HepG2 (cell line): Measurements from ENCODE around the gene RASL12. TPM values are rescaled to one million over a fixed set of nuclear protein-coding genes. Genes with fewer than 3 reads are reported as not detected.
"Not testable (repeated sequence)": the region's sequence is repeated elsewhere in the genome, so short reads cannot be mapped to it uniquely, and the experiment has no call there.

Source experiments
- ARID5B ChIP-seq: IDR thresholded peaks from 2 replicates; pipeline ENCODE4 v1.4.0; 2020; ENCODE audit warnings: mild to moderate bottlenecking, missing genetic modification reagents
- FOXP1 ChIP-seq, 2 experiments: fragments of 450-650 bp in 1 of 2; IDR thresholded peaks; 2 replicates each; pipeline ENCODE4 v1.6.1; 2017 to 2018; ENCODE audit warnings: antibody characterized with exemption in 1 of 2
- HOMEZ ChIP-seq: IDR thresholded peaks from 2 replicates; pipeline ENCODE4 v1.6.1; 2016; ENCODE audit warnings: low read depth
- RXRB ChIP-seq: IDR thresholded peaks from 2 replicates; pipeline ENCODE4 v1.6.1; 2016; ENCODE audit warnings: borderline replicate concordance, missing genetic modification reagents, missing compliant biosample characterization
- SALL1 ChIP-seq: sonication (generic); formaldehyde crosslinking; IDR thresholded peaks from 2 replicates; pipeline ENCODE4 v1.8.0; 2022; ENCODE audit warnings: mild to moderate bottlenecking, missing genetic modification reagents
- ZNF24 ChIP-seq: fragments of 450-650 bp; IDR thresholded peaks from 2 replicates; pipeline ENCODE4 v1.6.1; 2017; ENCODE audit warnings: antibody characterized with exemption, mild to moderate bottlenecking
- ZNF414 ChIP-seq: sonication (generic); formaldehyde crosslinking; IDR thresholded peaks from 2 replicates; pipeline ENCODE4 v1.5.0; 2020; ENCODE audit warnings: missing genetic modification reagents
- polyA plus RNA-seq, 8 experiments: library from polyadenylated mRNA; depleted of rRNA in 3 of 8; stranded (reverse) in 7 of 8; unstranded in 1 of 8; fragments of >200 nt; fragmentation: Illumina TruSeq in 4 of 8; extraction: Trizol in 4 of 8; gene quantifications; 2 replicates each; pipeline versions ENCODE4 v1.2.1 to v1.2.3, GENCODE V29; 2011 to 2016; ENCODE audit warnings: low read depth in 4 of 8, missing spikeins in 1 of 8, mixed read lengths in 1 of 8; ENCODE audit not compliant: insufficient read depth in 1 of 8
- total RNA-seq, 5 experiments: library from RNA; depleted of rRNA; stranded (reverse); fragments of >200 nt; fragmentation: Illumina TruSeq; extraction: Trizol; gene quantifications; 2 replicates each; pipeline ENCODE4 v1.2.3, GENCODE V29; 2016; ENCODE audit warnings: low read depth in 1 of 5
- TF ChIP-seq, protein P1 (sequence below): fragments of 450-650 bp; IDR thresholded peaks from 2 replicates; pipeline ENCODE4 v1.6.1; 2016

RASL12 gene
- total and polyA plus RNA-seq, 2 of the 13 experiments (the other 11 are each of a cell fraction or from before 2014, with no cell fraction given) = 0.16 to 0.55 TPM

DNA sequence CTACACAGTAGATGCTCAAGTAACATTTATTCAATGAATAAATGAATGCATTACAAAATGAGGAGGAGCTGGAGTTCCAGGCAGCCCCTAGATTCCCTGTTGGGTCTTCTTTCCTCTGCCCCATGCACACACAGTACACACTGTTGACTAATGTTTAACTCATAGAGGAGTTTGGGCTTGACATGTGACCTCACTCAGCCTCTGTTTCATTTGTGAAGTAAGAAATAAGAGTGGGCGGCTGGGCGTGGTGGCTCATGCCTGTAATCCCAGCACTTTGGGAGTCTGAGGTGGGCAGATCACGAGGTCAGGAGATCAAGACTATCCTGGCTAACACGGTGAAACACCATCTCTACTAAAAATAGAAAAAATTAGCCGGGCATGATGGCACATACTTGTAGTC lies 23.6 kb downstream of the RASL12 start (continued):
- TF ChIP-seq FOXP1 (IDR thresholded peaks at IDR 0.05) = not testable (repeated sequence)
- TF ChIP-seq FOXP1 (CRISPR knock-in tag; IDR thresholded peaks at IDR 0.05) = peak; percentile 65
- TF ChIP-seq ZNF24 = peak; percentile 84; the same call in 1 of the 2 replicates
- TF ChIP-seq RXRB (CRISPR knock-in tag) = peak; percentile 44; the same call in 1 of the 2 replicates
- TF ChIP-seq ZNF414 (CRISPR knock-in tag) = 0 out of 2 replicates have a peak, but pooled peaks have one; percentile 27
- TF ChIP-seq, protein P1, sequence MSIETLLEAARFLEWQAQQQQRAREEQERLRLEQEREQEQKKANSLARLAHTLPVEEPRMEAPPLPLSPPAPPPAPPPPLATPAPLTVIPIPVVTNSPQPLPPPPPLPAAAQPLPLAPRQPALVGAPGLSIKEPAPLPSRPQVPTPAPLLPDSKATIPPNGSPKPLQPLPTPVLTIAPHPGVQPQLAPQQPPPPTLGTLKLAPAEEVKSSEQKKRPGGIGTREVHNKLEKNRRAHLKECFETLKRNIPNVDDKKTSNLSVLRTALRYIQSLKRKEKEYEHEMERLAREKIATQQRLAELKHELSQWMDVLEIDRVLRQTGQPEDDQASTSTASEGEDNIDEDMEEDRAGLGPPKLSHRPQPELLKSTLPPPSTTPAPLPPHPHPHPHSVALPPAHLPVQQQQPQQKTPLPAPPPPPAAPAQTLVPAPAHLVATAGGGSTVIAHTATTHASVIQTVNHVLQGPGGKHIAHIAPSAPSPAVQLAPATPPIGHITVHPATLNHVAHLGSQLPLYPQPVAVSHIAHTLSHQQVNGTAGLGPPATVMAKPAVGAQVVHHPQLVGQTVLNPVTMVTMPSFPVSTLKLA = peak; percentile 3; the same call in 1 of the 2 replicates
- TF ChIP-seq ARID5B (CRISPR knock-in tag) = peak; percentile 67; the same call in 1 of the 2 replicates
- TF ChIP-seq SALL1 (CRISPR knock-in tag) = peak; percentile 29; the same call in 1 of the 2 replicates
- TF ChIP-seq HOMEZ (CRISPR knock-in tag) = peak; percentile 33; the same call in 1 of the 2 replicates
